ENCODE results near the gene NAT9.

DNA sequence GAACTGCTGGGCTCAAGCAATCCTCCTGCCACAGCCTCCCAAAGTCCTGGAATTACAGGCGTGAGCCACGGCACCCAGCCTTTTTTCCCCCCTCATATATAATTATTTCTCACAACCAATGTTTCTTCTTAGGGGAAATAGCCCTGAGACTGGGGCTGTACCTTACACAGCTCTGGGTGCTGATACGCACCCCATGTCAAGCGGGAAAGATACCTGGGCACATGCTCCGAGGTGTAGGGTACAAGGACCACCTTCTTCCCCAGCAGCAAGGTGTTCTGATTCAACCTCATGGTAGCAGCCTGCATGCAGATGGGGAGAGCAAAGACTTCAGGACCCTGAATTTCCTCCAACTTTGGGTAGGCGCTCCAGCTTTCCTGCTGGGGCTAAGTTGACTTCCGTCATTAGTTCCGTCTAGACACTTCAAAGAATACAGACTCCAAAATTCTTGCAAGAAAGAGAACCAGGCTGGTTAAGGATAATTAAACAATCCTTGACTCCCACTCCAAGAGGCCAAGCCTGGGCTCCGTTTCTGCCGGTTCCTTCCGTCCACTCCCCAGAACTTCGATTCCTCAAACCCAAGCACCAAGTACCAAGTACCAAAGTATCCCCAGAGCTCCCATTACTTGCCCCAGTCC, 619 bp downstream of the NAT9 start:
- no peak for TF ChIP-seq POLR2A (IDR thresholded peaks at IDR 0.05)
- TF ChIP-seq, protein P1, sequence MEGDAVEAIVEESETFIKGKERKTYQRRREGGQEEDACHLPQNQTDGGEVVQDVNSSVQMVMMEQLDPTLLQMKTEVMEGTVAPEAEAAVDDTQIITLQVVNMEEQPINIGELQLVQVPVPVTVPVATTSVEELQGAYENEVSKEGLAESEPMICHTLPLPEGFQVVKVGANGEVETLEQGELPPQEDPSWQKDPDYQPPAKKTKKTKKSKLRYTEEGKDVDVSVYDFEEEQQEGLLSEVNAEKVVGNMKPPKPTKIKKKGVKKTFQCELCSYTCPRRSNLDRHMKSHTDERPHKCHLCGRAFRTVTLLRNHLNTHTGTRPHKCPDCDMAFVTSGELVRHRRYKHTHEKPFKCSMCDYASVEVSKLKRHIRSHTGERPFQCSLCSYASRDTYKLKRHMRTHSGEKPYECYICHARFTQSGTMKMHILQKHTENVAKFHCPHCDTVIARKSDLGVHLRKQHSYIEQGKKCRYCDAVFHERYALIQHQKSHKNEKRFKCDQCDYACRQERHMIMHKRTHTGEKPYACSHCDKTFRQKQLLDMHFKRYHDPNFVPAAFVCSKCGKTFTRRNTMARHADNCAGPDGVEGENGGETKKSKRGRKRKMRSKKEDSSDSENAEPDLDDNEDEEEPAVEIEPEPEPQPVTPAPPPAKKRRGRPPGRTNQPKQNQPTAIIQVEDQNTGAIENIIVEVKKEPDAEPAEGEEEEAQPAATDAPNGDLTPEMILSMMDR (IDR thresholded peaks at IDR 0.05), result no peak
